SW480 (cell line): ENCODE data around the gene GART.
"Not testable (repeated sequence)": the region's sequence is repeated elsewhere in the genome, so short reads cannot be mapped to it uniquely, and the experiment has no call there.

Experiments
- DNase-seq: peaks from one replicate; pipeline ENCODE4 v3.0.0-alpha.2; 2016; ENCODE audit warnings: low spot score

Gene GART

GRCh38 chr21:33541756-33542639 lies at the start of gene GART:
GART (minus strand) TSS chr21:33542117; CDS start chr21:33539315, 2,802 bp downstream.
- DNase-seq: peak; percentile 86

- DNase-seq: peak; percentile 82
Observed at GRCh38 chr21:33588485-33589335, 46.8 kb upstream of the GART start, which contains the start of gene DONSON. DONSON (minus strand) TSS chr21:33588684; CDS start chr21:33588641, 43 bp downstream.

DNA sequence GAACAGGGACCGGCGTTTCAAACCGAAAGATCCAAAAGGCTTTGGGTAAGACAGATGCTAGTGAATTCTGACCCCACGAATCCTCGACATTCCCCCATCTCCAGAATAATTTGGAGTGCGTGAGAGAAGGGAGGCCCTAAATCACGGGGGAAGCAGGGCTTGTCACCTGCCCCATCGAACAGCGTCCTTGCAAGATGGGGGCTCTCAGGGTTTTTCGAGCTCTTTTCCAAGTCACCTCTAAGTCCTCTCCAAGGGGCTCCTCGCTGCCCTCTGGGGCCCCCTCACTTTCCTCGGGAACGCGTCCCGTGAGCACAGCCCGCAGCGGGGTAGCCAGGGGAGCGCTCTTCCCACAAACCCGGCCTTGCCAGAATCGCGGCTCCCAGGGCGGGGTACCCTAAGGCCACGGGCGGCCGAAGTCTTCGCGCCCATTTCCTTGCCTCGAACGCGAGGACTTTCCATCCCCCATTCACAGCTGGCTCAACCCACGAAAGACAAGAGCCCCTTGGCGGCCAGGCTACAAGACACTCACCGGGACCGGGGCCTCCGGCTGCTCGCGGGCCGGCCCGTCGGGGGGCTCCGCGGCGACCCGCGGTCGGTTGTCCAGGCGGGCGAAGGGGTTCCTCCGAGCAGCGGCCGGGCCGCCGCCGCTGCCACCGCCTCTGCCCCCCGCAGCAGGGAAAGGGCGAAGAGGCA lies 46.0 kb upstream of the GART start:
- DNase-seq: peak; percentile 41

GRCh38 chr21:33586927-33587326 lies 45.0 kb upstream of the GART start:
- no peak for DNase-seq

GRCh38 chr21:33584455-33584854 lies 42.5 kb upstream of the GART start:
- no peak for DNase-seq

GRCh38 chr21:33578959-33579542 lies 37.1 kb upstream of the GART start:
- no peak for DNase-seq

DNA sequence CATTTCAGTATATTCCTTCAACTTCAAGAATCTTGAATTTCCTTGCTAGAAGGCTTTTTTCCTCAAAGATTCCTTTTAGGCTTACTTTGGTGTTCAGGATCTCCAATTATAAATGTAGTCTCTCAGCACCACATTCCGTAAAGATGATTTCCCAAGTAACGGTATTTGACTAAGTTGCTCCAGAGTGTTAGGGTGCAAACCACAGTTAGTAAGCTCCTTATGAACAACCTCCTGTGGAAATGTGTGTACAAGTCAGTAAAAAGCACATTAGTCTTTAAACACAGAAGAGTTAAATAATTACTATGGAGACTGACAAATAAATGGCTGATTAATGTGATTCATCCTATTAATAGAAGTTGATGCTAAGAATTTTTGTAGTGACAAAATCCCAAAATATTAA lies 36.3 kb upstream of the GART start:
- no peak for DNase-seq

GRCh38 chr21:33576741-33577141 lies 34.8 kb upstream of the GART start:
- DNase-seq: not testable (repeated sequence)

GRCh38 chr21:33572350-33572749 lies 30.4 kb upstream of the GART start:
- DNase-seq: no peak

DNA sequence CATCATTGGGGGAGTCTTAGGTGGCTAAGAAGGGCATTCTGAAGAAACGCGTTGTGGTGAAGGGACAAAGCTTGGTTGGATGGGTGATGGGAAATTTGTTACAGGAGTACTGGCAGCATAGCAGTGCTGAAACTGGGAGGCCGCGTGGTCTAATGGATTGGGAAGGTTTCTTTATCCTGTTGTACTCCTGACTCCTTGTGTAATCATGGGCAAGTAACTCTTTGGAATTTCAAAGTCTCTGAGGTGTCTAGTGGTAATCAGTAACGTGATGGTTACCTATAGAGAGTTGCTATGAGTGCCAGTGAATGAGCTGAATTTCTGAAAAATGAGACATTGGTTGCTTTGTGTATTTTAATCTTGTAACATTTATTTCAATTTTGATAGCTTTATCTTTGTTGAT lies 28.1 kb upstream of the GART start:
- no peak for DNase-seq

- no peak for DNase-seq
Observed at GRCh38 chr21:33568448-33568847, 26.5 kb upstream of the GART start.

GRCh38 chr21:33567914-33568313 lies 26.0 kb upstream of the GART start:
- DNase-seq: no peak

GRCh38 chr21:33566514-33566913 lies 24.6 kb upstream of the GART start:
- no peak for DNase-seq

- DNase-seq: no peak
Observed at GRCh38 chr21:33562389-33562788, 20.5 kb upstream of the GART start.

- DNase-seq: no peak
Observed at GRCh38 chr21:33561373-33561772, 19.5 kb upstream of the GART start.

DNA sequence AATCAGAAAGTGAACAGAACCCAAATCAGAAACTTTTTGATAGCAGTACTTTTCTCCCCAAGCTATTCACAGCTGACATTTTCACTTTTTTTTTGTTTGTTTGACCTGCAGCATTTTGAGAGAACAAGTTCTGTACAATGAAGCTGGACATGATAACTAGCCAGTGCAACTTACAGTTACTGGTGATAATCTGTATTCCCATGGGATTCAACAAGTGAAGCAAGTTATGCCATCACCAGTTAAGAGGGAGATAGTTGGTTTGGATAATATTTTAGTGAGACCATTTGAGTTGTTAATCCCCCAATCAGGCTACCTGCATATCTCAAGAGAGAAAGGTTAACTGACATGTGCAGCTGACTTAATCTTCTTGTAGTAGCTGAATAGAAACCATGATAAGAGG lies 19.0 kb upstream of the GART start:
- no peak for DNase-seq

- no peak for DNase-seq
Observed at GRCh38 chr21:33559813-33560212, 17.9 kb upstream of the GART start.

DNA sequence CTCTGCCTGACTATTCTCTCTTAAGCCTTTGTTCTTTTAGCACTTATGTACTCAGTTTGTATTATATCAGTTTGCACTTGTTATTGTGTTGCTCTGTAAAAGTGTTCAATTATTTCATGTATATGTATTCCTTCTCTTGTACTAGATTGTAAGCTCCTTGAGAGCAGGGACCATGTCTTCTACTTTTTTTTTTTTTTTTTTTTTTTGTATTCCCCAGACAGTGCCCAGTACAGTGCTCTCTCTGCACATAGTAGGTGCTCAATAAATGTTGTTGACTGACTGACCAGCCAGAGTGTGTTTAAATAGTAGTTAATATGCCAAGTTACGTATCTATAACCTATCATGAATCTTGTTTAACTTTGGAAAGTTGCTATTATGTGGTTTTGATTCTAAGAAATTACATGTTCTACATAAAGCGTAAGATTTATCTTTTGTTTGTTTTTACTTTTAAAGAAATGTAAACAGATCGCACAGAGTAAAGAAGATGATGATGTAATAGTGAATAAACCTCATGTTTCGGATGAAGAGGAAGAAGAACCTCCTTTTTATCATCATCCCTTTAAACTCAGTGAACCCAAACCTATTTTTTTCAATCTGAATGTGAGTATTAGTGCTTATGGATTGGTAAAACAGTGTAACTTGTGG lies 17.0 kb upstream of the GART start:
- DNase-seq: no peak

- DNase-seq: no peak
Observed at GRCh38 chr21:33557447-33557846, 15.5 kb upstream of the GART start.

GRCh38 chr21:33554982-33555344 lies 13.0 kb upstream of the GART start:
- DNase-seq: no peak

GRCh38 chr21:33554236-33554981 lies 12.5 kb upstream of the GART start:
- DNase-seq: no peak
